ENCODE data around the gene RWDD4.

GRCh38 chr4:183666088-183666487 is 7.1 kb upstream of the RWDD4 start:
- no peak for TF ChIP-seq CTCF (conservative IDR thresholded peaks at IDR 0.05; ENCODE audit: low read length)
- TF ChIP-seq EZH2phosphoT487 (IDR thresholded peaks at IDR 0.05; ENCODE audit: borderline replicate concordance, low read depth, low read length), result no peak
